Left kidney (tissue), 8 donors: Measurements from ENCODE around the gene TTBK2. TPM values are rescaled to one million over a fixed set of nuclear protein-coding genes. Genes with fewer than 3 reads are reported as not detected.
"Not testable (repeated sequence)": the region's sequence is repeated elsewhere in the genome, so short reads cannot be mapped to it uniquely, and the experiment has no call there.

Experiments used
- DNase-seq: peaks from one replicate; pipeline ENCODE4 v3.0.0-alpha.2; 2013
- long read RNA-seq, 8 donors: transcript quantifications; one replicate each; lab custom pipeline, GENCODE V29; 2026
- polyA plus RNA-seq: library from polyadenylated mRNA; unstranded; fragments of 120-200 nt; gene quantifications from one replicate; pipeline ENCODE4 v1.2.1, GENCODE V29; 2013; ENCODE audit not compliant: insufficient read length

Gene TTBK2
- polyA plus RNA-seq: 12.8 TPM
- long read RNA-seq, donor 1: 0 reads
- long read RNA-seq, donor 2, full-length matches to known transcripts: 1 of 1 reads
- long read RNA-seq, donor 2, partial matches to known transcripts: 0 of 1 reads
- long read RNA-seq, donor 2, other reads (novel, unspliced or antisense): 0 of 1 reads
- long read RNA-seq, donor 3: 0 reads
- long read RNA-seq, donor 4: 0 reads
- long read RNA-seq, donor 5, full-length matches to known transcripts: 1 of 8 reads
- long read RNA-seq, donor 5, partial matches to known transcripts: 7 of 8 reads
- long read RNA-seq, donor 5, other reads (novel, unspliced or antisense): 0 of 8 reads
- long read RNA-seq, donor 6: 0 reads
- long read RNA-seq, donor 7, partial matches to known transcripts: 5 of 5 reads
- long read RNA-seq, donor 7, other reads (novel, unspliced or antisense): 0 of 5 reads
- long read RNA-seq, donor 8: 0 reads

DNA sequence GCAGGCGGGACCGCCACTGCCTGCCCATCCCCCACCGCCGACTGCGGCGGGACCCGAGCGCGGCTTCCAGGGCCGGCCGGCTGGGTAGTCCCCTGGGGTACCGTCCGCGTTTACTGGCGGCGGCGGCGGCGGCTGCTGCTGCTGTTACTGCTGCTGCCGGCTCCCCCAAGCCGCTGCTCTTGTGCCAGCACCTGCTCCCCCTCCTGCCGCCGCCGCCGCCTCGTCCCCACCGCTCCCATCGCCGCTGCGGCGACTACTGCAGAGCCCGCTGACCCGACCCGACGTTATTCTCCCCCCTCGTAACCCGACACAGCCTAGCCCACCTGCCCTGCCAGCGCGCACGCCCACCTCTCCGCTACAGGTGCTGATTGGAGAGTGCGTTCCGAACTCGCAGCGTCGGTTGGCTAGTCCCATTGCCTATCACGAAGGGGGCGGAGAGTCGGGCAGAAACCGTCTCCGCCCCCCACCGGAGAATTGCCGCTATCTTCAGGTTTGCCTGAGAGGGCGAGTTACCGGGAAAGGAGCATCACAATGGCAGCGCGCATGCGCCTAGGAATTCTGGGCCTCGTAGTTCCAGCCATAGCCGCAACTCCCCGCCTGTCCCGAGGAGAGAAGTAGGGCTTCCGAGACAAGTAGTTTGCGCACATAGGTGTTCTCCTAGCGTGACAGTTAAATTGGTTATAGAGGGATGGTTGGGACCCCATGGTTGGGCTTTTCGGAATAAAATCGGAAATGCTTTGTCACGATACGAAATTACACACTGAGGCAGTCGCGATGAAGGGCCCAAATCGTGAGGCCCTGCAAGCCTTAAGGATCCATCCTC, at the start of gene TTBK2:
TSS of gene TTBK2 (minus strand) at position 260 of the 823 bp plus-strand sequence. CDS start 42,161 bp downstream, outside the sequence.
- peak; percentile 99 for DNase-seq

DNA sequence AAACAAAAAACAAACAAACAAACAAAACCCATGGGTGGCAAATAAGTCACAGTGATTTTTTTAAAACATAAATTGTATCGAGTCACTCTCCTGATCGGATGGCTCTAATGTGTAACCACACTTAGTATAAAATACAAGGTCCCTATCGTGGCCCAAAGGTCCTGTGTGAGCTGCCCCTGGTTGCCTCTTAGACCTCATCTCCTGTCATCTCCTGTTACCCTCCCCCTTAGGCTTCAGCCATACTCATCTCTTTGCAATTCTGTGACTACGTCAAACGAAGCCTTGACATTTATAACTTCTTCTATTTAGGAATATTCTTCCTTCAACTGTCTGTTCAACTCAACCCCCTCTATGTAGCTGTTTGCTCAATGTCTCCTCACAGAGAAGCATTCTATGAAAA, 43.9 kb upstream of the TTBK2 start:
- no peak for DNase-seq

DNA sequence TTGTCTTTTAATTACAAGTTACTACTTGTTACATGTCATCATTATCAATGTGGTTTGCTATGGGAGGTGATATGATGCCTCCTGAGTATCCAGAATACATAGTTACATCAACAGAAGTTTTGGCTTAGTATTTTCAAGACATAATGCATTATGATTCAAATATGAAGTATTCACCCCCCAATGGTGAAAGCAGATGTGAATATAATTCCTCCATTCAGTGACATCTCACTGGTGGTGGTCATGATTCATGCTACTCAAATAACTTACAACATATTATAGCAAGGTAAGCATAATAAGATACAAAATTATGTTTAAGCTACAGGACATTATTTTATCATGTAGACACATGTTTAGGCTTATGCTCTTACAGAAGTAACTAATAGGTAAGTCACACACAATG, 34.9 kb upstream of the TTBK2 start:
- no peak for DNase-seq

DNA sequence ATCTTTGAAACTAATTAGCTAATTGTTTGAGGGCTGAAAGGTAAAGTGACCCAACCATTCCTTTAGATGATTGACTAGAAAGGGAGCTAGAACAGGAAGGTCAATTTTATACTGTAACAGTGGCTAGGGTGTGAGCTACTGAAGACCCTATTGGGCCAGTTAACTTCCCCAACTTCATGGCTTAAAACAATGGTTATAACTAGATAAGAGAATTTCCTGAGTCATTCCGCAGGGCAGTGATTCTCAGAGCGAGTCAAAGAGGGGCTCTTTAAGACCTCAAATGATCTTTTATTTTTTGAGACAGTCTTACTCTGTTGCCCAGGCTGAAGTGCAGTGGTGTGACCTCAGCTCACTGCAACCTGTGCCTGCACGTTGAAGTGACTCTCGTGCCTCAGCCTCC, 33.7 kb upstream of the TTBK2 start:
- DNase-seq: no peak

DNA sequence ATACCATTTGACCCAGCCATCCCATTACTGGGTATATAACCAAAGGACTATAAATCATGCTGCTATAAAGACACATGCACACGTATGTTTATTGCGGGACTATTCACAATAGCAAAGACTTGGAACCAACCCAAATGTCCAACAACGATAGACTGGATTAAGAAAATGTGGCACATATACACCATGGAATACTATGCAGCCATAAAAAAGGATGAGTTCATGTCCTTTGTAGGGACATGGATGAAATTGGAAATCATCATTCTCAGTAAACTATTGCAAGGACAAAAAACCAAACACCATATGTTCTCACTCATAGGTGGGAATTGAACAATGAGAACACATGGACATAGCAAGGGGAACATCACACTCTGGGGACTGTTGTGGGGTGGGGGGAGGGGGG, 28.3 kb upstream of the TTBK2 start:
- DNase-seq: not testable (repeated sequence)

DNA sequence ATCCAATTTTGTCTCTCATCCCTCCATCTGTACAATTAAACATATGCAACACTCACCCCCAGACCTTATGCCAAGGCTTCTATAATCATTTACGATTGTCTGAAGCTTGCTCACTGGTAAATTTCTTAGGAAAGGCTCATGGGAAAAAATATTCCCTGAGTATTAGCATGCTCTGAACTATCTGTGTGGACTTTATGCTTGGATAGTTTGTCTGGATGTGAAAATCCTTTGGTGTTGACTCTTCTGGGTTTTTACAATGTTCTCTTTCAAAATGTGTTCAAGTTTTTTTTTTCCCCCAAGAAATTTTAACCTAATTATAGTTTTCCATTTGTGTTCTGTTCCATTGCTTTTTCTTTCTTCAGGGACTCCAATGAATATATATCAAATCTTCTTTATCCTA, 19.9 kb upstream of the TTBK2 start:
- DNase-seq: no peak

DNA sequence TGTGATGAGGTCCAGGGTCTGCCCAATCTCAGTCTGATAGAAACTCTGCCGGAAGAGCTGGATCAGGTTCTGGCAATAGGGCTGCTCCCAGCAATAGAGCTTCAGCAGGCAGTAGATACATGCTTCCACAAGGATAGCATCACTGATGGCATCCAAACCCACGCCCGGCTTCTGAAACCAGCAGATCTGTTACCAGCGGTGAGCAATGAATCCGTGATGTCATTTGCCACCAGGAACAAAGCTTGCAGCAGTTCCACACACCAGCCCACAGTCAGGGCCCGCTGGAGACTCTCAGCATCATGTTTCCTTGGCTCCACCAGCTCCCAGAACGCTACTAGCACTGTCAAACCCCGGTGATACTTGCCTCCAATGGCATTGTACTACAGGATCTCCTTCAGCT, 19.3 kb upstream of the TTBK2 start:
- DNase-seq: no peak

DNA sequence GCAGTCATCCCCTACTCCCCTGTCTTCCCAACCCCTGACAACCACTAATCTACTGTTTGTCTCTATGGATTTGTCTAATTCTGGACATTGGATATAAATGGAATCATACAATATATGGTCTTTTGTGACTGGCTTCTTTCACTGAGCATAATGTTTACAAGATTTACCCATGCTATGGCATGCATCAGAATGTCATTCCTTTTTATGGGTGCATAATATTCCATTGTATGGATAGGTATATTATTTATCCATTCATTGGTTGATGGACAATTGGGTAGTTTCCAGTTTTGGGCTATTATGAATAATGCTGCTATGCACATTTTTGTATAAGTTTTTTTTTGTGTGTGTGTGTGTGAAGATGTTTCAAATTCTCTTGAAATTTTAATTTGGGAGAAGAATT, 16.6 kb upstream of the TTBK2 start:
- no peak for DNase-seq

DNA sequence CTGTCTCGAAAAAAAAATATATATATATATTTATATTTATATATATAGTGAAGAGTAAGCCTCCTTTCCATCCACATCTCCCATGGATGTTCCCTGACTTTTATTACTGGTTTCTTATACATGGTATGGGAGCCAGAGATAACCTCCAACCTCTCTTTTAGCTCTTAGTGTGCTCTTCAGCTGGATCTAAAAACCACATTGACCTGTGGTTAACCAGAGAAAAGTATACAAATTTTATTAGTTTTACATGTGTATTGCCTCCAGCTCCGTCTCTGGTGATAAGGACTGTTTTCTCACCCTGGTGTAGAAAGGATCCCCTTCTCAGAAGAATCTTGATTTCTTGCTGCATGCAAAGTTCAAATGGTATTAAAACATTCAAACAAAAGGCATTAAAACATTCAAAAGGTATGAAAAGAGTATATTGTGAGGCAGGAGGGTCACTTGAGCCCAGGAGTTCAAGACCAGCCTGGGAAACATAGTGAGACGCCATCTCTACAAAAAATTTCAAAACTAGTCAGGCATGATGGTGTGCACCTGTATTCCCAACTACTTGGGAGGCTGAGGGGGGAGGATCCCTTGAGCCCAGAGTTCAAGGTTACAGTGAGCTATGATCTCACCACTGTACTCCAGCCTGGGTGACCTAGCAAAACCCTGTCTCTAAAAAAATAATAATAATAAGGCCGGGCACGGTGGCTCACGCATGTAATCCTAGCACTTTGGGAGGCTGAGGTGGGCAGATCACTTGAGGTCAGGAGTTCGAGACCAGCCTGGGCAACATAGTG, 13.5 kb upstream of the TTBK2 start:
- DNase-seq: no peak

DNA sequence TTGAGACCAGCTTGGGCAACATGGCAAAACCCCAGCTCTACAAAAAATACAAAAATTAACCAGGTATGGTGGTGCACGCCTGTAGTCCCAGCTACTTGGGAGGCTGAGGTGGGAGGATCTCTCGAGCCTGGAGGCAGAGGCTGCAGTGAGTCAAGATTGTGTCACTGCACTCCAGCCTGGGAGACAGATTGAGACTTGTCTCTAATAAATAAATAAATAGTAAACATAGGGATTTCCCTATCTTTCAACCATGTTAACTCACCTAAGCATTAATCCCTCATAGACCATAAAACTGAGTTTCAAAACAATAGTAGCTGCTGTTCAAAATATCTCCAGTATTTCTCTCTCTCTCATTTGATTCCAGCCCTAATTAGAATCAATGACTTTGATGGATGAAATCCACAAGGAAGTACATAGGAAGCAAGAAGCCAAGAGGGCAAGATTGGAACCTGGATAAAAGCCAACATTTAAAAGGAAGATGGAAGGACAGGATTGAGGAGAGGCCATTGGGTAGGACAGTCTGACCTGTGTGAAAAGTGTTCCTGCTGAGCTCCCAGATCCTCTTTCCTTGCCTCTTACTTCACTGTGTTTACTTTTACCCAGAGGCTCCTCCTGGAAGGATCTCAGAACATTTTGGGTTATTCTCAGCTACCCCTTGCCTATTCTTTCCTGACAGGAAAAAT, 12.4 kb upstream of the TTBK2 start:
- DNase-seq: no peak

DNA sequence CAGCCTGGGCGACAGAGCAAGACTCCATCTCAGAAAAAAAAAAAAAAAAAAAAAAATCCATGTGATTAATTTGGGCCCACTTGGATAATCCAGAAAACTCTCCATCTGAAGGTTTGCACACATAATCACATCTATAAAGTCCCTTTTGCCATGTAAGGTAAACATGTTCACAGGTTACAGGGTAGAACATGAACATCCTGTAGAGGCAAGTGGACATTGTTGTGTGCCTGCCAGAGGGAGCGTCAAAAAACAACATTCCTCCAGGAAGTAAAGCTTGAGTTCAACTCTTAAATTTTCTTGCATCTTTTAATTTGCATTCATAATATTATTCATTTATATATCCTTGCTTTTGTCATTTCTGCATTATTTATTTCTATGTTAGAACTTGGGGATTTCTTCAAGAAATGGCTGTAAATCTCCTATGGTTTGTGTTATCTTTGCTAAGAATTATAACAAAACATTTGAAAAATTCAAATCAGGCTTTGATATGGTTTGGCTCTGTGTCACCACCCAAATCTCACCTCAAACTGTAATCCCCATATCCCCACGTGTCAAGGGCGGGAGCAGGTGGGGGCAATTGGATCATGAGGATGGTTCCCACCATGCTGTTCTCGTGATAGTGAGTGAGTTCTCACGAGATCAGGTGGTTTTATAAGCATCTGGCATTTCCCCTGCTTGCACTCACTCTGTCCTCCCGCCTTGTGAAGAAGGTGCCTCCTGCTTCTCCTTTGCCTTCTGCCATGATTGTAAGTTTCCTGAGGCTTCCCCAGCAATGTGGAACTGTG, 11.3 kb upstream of the TTBK2 start:
- no peak for DNase-seq

DNA sequence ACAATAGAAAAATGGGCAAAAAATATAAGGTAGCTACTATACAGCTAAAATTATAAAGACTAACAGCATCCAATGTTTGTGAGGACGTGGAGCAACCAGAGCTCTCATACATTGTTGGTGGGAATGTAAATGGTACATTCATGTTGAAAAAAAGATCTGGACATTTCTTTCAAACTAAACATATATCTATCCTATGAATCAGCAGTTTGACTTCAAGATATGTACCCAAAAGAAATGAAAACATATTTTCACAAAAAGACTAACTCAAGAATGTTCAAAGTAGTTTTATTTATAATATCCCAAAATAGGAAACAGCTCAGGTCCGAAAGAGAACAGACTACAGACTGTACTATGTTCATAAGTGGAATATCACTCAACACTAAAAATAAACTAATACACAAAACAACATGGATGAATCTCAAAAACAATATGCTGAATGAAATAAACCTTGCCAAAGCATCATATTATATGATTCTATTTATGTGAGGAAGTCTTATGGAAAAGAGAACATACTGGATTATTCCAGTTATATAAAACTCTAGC, 8.8 kb upstream of the TTBK2 start:
- DNase-seq: no peak

DNA sequence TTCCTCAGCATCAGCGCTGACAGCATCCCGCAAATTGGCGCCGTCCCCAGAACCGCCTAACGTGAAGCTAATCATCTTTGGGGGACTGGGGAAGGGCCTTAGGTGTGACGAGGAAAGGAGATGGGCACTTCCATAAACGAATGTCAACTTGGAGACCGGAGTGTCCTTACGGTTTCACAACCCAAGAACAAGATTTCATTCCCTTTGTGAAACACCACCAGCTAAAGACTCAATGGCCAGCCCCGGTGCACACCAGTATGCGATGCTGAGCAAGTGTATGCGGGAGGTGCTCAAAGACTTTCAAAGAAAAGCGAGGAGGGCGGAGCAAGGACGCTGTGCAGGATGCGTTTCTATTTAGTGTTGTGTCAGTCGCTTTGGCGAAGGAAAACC, 759 bp upstream of the TTBK2 start:
- DNase-seq: peak; percentile 15

DNA sequence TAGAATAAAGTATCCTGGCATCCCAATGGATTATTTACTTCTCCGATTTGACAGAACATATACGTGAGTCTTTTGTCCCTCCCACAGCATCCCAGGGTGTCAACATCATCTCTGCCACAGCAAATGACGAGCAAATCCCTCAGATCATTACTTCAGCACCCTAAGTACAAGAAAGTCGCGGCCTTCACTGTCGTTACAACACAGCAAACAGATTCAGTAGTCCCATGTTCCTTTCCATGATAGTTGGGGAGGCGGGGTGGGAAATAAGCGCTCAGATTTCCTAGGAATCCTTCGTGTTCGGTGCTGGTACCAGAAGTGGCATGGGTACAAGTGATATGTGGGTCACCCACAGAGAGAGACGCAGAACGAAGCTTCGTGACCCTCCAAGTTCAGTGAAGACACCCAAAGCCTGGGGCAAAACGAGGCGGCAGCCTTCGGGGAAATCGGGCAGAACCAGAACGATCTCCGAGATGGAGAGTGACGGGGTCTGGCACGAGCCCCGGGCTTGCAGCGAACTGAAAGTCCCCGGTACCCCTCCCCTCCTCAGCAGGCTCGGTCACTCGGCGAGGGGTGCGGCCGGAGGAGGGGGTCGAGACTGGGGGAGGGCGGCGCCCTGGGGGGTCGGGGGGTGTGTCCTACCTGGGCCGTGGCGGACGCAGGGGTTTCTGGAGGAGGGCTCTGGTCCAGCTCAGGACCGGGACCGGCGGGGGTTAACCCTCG, 619 bp downstream of the TTBK2 start:
- DNase-seq: peak; percentile 35

DNA sequence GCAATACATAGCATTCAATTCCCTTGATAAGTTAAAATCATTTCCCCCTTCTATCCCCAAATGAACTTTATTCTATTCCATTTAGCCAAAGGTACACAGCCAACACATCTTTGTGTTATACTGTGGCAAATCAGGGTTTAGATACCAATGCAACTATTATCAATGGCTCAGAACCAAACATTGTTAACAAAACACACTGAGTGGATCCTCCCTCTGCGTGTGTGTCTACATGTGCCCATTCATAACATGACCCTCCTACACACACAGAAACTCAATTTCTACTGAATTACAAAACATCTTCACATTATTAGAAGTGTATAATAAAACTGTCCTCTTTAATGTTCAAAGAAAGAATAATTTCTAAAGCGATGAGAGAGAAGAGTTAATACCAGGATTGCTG, 1.3 kb downstream of the TTBK2 start:
- DNase-seq: no peak

DNA sequence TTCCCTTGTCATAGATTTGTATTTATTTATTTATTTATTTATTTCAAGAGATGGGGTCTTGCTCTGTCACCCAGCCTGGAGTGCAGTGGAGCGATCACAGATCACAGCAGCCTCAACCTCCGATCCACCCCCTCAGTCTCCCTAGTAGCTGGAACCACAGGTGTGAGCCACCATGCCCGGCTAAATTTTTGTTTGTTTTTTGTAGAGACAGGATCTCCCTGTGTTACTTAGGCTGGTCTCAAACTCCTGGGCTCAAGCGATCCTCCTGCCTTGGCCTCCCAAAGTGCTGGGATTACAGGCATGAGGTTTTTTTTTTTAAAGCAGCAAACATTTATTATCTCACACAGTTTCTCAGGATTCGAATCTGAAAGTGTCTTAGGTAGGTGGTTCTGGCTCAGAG, 2.5 kb downstream of the TTBK2 start:
- no peak for DNase-seq

DNA sequence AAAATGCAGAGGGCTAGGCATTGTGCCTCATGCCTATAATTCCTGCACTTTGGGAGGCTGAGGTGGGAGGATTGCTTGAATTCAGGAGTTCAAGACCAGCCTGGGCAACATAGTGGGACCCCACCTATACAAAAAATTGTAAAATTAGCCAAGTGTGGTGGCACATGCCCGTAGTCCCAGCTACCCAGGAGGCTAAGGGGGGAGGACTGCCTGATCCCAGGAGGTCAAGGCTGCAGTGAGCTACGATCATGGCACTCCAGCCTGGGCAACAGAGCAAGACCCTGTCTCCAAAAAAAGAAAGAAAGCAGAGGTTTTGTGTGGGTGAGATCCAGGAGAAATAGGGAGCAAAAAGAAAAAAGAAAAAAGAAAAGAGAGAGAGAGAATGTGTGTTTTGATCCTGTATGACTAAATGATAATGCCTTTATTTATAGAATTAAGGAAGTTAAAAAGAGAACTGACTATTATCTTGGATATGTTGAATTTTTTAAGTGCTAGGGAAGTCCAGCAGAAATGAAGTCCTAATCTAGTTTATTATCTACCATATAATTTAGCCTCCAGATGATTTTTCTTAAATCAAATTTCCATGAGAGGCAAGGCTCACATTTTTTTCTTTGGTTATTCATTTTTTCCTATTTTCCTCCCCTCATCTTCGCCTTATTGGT, 4.8 kb downstream of the TTBK2 start:
- DNase-seq: no peak

DNA sequence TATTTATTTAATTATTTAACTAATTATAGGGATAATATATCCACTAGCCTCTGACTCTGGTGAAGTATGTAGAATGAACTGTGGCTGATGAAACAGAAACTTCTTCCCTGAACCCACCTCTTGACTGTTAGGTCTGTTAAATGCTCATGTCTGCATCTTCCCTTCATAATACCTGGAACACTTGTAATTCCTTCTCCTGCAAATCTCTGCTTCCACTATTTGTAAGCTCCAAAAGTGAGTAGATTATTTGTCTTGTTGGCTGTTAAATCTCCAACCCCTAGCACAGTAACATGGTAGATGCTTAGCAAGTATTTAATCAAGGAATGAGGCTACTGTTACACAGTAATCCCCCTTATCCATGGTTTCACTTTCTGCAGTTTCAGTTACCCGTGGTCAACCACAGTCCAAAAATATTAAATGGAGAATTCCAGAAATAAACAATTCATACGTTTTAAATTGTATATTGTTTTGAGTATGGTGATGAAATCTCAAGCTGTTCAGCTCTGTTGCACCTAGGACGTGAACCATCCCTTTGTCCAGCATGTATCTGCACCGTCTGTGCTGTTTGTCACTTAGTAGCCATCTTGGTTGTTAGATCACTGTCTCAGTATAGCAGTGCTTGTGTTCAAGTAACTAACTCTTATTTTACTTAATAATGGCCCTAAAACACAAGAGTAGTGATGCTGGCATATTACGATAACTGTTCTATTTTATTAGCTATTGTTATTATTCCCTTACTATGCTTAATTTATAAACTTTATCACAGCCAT, 5.7 kb downstream of the TTBK2 start:
- DNase-seq: no peak
